ENCODE results near the gene MPST. TPM values are rescaled to one million over a fixed set of nuclear protein-coding genes. Genes with fewer than 3 reads are reported as not detected.

The MPST gene
- total RNA-seq, 2 experiments from 2014 or later, result 8.5 to 9.1 TPM

GRCh38 chr22:37025500-37026070 lies 6.0 kb downstream of the MPST start:
- Mint-ChIP-seq H3K36me3 (ENCODE audit: low read depth) (no peaks in the 10 kb centered on the region), H3K4me1 (ENCODE audit: low read depth) (peaks cover 4% of the 10 kb centered on the region), H3K4me3 (no peak overlapping the region), H3K9me3 (no peaks in the 10 kb centered on the region), H3K27me3 (peaks cover 9% of the 10 kb centered on the region), H3K27ac (no peak overlapping the region)
- CTCF ChIA-PET, result interaction anchor here (1.4 to 4.1 kb wide), 2 partner anchors 12 to 18 kb away, joined by 3 to 19 read pairs; no protein-coding TSS in a partner anchor
- DNase-seq (no peak), ATAC-seq (no peak)
- TF ChIP-seq CTCF (IDR thresholded peaks at IDR 0.05), result no peak
- POLR2A ChIA-PET, result interaction anchor here (1.0 to 1.5 kb wide), 2 partner anchors 11 to 175 kb away, joined by 4 read pairs; no protein-coding TSS in a partner anchor
- intact Hi-C loops (cut with micrococcal nuclease), result no loop called here

- Mint-ChIP-seq H3K9me3 (no peaks in the 10 kb centered on the region), H3K4me1 (ENCODE audit: low read depth) (peaks cover 4% of the 10 kb centered on the region), H3K36me3 (ENCODE audit: low read depth) (no peaks in the 10 kb centered on the region), H3K4me3 (no peak overlapping the region), H3K27me3 (peaks cover 3% of the 10 kb centered on the region), H3K27ac (no peak overlapping the region)
- no peak for TF ChIP-seq CTCF (IDR thresholded peaks at IDR 0.05)
- ChIA-PET CTCF (interaction anchor here (1.4 to 4.1 kb wide), 2 partner anchors 11 to 18 kb away, joined by 3 to 19 read pairs; no protein-coding TSS in a partner anchor), POLR2A (interaction anchor here (1.0 to 1.5 kb wide), 2 partner anchors 10 to 174 kb away, joined by 4 read pairs; no protein-coding TSS in a partner anchor)
- ATAC-seq, result no peak
- intact Hi-C loops (cut with micrococcal nuclease), result no loop called here
- DNase-seq, result no peak
These were observed 6.8 kb downstream of the MPST start for GRCh38 chr22:37026325-37026724.

- no peaks in the 10 kb centered on the region for H3K36me3 Mint-ChIP-seq (ENCODE audit: low read depth)
- ChIA-PET CTCF (interaction anchor here (1.1 to 2.4 kb wide), 2 partner anchors 16 to 171 kb away, joined by 3 to 8 read pairs; no protein-coding TSS in a partner anchor), POLR2A (no interaction called here)
- DNase-seq (no peak), ATAC-seq (no peak)
- no peak overlapping the region for H3K27ac Mint-ChIP-seq
- H3K9me3 Mint-ChIP-seq, result no peaks in the 10 kb centered on the region
- no peak overlapping the region for H3K4me3 Mint-ChIP-seq
- TF ChIP-seq CTCF (IDR thresholded peaks at IDR 0.05), result no peak
- H3K4me1 Mint-ChIP-seq (ENCODE audit: low read depth), result no peaks in the 10 kb centered on the region
- H3K27me3 Mint-ChIP-seq, result no peaks in the 10 kb centered on the region
- intact Hi-C loops (cut with micrococcal nuclease), result no loop called here
These were observed 8.0 kb downstream of the MPST start for GRCh38 chr22:37027556-37027955.

- POLR2A ChIA-PET, result interaction anchor here (1.1 to 2.2 kb wide), 2 partner anchors 11 to 16 kb away, joined by 3 to 9 read pairs; no protein-coding TSS in a partner anchor
- intact Hi-C loops (cut with micrococcal nuclease), result no loop called here
- no peak for TF ChIP-seq CTCF (IDR thresholded peaks at IDR 0.05)
- H3K9me3 Mint-ChIP-seq, result no peaks in the 10 kb centered on the region
- H3K4me1 Mint-ChIP-seq (ENCODE audit: low read depth), result no peaks in the 10 kb centered on the region
- DNase-seq, result no peak
- ATAC-seq, result no peak
- H3K36me3 Mint-ChIP-seq (ENCODE audit: low read depth), result no peaks in the 10 kb centered on the region
- H3K4me3 Mint-ChIP-seq, result no peak overlapping the region
- CTCF ChIA-PET, result interaction anchor here (0.7 to 2.4 kb wide), 5 partner anchors 9 to 170 kb away, joined by 3 to 8 read pairs (median 3); partner anchors contain the start of gene TST
- no peaks in the 10 kb centered on the region for H3K27me3 Mint-ChIP-seq
- H3K27ac Mint-ChIP-seq, result no peak overlapping the region
These were observed 9.4 kb downstream of the MPST start for GRCh38 chr22:37028692-37029674.

Measured in activated CD8-positive, alpha-beta T cell treated with anti-CD3 and anti-CD28 coated beads for 36 hours (primary cell).